Measurements from ENCODE around the gene SAMD13. TPM values are rescaled to one million over a fixed set of nuclear protein-coding genes. Genes with fewer than 3 reads are reported as not detected.

The SAMD13 gene
- total RNA-seq, 1 donor from 2014 or later = 0.92 TPM

Other genes starting within 250 kb of the SAMD13 start
- 34.9 to 44.2 TPM (median 43.1 TPM) in 3 replicates for gene PRKACB, start 157.4 kb upstream of the SAMD13 start, total RNA-seq
- not detected in 3 replicates for gene DNASE2B, start 96.8 kb downstream of the SAMD13 start, total RNA-seq
- 18.7 to 24.3 TPM (median 18.8 TPM) in 3 replicates for gene RPF1, start 177.6 kb downstream of the SAMD13 start, total RNA-seq
- 1.0 to 2.1 TPM (median 1.1 TPM) in 3 replicates for gene SPATA1, start 204.7 kb downstream of the SAMD13 start, total RNA-seq
- 94.1 to 121 TPM (median 112 TPM) in 3 replicates for gene GNG5, start 204.9 kb downstream of the SAMD13 start, total RNA-seq